LHCN-M2 (cell line): Measurements from ENCODE around the gene NUP210. TPM values are rescaled to one million over a fixed set of nuclear protein-coding genes. Genes with fewer than 3 reads are reported as not detected.

Experiments used
- DNase-seq: peaks from one replicate; pipeline ENCODE4 v3.0.0-alpha.2; 2012; ENCODE audit warnings: low read depth
- total RNA-seq: library from RNA; depleted of rRNA; stranded (reverse); fragments of >200 nt; gene quantifications from 2 replicates; pipeline ENCODE4 v1.2.3, GENCODE V29; 2014

Gene NUP210
- total RNA-seq, 1 experiment from 2014 or later: not detected

DNA sequence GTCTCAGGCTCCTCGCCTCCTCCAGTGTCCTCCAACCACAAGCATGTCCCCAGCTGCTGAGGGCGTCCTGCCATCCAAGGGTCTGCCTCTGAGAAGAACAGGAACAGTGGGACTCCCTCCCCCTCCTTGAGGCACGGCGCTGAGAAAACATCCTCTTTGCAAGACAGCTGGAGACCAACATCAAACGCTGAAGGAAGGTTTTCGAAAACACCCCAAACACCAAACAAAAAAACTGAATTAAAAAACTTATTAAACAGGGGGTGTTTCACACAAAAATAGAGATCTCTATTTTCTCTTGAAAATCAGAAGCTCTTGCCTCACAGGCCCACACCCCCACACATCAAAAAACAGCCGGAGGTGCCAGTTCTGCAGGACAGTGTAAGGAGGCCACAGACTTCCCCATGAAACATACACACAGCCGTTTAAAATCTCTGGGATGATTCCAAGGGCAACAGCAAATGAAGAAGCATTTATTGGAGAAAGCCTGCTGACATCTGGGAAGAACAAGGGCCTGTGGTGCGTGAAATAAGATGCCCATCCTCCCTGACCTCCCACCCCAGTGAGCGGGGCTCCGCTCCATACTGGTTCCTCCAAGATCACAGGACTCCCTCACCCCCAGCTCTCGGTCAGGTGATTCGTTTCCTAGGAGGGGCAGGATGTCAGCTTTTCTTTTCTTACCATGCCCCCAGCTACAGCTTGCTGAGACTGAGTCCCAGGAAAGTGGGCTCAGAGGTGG is 71.3 kb downstream of the NUP210 start:
- DNase-seq: no peak

DNA sequence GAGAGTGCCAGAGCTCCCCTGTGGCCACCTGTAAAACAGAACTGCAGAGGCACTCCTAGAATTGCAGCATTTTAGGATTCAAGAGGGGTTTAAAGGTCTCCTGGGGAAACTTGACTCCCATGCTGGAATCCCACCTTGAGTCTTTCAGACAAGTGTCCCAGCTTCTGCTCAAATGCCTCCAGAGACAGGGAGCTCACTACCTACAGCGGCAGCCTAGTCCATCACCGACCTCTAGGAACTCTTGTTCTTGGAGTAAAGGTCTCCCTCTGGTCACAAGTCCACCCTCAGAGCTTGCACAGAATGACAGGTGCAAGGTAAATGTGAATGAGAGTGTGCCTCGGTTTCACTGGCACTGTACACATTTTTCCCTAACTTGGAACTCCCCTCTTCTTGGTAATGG is 72.0 kb downstream of the NUP210 start:
- DNase-seq: no peak

DNA sequence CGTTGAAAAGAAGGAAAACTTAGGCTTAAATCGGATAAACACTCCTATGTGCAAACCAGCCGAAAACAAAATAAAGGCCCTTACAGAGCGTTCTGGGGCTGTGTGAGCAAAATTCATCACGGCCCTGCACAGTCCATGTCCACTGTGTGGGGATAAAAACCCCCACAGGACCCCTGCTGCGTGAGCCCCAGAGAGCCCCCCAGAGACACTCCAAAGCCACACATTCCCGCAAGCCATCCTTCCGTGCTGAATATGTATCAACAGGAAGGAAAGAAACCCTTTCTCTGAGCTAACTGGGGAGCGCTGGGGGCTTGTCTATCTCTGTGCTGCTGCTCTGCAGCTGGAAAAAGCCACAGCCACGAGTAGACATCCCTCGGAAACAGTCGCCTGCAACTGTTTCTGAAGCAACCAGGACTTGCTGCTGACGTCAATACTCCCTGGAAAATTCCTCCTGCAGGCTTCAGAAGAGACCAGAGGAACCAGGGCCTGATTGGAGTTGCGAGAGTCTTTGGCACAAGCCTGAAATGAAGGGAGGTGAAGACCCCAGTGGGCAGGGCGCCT is 72.7 kb downstream of the NUP210 start:
- DNase-seq: no peak

DNA sequence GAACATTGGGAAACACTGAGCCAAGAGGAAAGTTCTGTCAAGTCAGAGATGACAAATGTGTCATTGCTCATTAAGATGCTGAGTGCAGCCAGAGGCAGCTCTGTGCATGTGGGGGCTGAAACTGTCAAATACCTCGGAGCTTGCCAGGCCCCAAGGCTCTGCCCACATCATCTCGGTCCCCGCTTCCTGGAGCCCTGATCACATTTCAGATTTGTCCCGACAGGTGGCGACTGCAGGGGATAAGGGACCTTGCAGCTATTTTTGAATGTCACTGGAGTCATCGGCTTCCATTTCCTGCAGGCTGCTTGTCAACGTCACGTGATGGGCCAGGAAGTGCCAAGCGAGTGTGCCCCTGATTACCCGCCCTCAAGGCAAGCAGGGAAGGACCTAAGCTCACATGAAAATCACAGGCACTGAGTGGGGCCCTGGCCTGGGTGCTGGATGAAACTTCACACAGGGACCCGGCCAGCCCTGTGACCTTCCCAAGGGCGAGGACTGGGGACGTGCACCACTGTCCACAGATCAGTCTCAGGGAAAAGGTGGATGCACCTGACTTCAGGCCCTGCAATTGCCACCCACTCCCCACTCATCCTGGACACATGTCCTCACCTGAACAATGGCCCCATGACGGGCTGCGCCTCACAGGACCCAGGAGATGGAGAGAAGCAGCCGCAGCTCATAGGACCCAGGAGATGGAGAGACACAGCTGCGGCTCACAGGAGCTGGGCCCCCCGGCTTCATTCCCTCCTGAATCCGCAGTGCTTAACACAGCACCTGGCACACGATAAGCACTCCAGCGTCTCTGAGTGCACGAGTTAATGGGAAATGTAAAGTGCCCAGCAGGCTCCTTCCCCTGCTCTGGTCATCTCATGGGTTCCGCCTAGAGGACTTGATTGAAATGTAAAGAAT is 73.4 kb downstream of the NUP210 start:
- no peak for DNase-seq

DNA sequence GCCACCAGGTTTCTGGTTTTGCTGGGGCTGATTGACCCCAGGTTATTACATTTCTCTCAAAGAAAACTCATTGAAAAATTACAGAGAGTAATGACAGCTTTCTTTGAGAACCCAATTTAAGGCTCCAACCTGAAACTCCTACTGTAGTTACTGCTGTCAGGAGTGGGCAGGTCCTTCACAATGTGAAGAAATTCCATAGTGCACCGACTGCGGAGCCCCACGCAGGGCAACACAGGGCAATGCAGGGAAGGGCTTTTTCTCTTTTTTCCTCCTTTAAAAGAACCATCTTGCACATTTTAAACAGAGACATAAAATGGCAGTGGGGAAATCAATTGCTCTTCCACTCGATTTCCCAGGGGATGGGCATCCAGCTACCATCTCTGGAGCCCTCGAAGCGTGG is 74.3 kb downstream of the NUP210 start:
- no peak for DNase-seq

DNA sequence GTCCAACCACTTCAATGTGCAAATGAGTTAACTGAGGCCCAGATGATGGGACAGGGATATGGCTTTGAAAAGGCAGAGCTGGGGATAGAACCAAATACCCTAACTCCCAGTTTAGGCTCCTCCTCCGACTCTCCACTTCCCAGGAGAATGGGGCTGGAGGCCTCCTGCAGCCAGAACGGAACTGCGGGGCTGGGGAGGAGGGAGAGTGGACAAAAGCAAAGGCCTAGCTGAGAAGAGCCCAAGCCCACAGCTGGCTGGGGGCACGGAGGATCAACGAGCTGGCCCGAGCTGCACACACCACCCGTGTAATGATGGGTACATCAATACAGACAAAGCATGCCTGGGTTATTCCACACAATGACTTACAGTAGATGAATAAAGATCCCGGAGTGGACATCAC is 74.8 kb downstream of the NUP210 start:
- DNase-seq: no peak

DNA sequence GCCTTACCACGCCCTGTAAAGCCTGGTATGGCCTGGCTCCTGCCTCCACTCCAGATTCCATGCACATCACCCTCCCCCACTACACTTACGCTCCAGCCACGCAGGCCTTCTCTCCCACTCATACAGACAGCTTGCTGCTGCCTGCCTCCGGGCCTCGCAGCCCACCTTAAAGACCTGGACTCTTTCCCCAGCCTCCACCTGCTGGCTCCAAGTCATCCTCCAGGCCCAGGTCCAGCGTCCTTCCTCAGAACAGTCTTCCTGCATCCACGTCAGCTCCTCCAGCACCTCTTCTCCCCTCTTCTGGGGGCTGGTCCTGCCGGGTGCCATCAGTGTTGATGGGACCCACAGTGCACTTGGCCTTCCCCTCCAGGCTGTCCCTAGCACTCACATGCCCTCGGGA is 75.5 kb downstream of the NUP210 start:
- DNase-seq: no peak

DNA sequence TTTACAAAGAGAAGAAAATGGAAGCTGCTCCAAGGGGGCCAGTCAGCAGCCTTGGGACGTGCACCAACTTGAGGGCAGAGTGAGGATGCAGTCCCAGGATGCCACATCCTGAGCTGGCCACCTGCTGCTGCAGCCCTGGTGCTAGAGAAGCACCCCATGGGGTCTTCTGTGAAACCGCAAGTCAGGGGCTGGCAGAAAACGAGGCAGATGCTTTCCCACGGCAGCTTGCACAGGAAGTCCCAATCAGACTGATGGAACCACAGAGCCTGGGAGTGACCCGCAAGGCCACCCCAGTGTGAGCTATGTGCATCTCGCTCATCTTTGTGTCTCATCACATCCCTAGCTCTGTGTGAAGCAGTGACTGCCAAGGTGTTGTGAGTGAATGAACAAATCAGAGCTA is 76.5 kb downstream of the NUP210 start:
- no peak for DNase-seq

DNA sequence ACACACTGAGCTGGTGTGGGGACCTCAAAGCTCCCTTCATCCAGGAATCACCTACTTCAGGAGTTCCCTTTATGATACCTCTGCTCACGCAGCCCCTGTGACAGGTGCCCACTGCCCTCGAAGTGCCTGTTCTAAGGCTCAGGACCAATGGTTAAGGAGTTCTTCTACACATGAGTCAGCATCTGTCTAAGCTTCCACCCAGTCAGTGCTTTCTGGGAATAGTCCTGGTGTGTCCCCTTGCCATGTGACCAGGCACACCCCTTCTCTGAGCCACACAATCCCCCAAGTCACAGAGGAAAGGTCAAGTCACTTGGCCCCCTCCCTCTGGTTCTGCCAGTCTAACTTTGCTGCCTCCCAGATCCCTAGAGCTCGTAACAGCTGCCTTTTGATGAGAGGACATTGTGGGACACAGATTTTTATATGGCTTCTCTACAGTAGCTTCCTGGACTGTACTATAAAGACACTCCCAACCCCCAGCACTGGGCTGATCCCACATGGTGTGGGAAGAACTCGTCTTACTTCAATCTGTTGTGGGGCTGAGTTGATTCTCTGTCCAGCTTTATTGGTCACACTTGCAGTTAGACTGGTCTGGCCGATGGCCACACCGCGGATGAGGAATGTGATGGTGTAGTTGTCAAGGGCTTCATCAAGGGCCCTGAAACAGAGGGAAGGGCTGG is 78.8 kb downstream of the NUP210 start:
- no peak for DNase-seq

DNA sequence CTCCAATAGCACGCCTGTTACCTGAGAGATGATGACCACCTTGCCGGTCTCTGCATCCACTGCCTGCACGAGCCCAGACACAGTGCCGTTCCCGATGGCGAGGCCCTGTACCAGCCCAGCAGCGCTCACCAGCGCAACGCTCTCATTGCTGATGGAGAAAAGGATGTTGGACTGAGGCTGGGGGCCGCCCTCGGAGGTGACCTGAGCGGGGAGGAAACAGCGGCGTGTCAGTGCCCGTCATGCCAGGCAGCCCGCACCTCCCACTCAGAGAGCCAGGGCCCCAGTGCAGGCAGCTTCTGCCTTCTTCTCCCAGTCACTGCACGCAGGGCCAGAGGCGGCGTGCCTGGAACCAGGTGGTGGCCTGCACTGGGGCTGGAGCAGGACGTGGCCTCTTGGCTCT is 80.3 kb downstream of the NUP210 start:
- no peak for DNase-seq

DNA sequence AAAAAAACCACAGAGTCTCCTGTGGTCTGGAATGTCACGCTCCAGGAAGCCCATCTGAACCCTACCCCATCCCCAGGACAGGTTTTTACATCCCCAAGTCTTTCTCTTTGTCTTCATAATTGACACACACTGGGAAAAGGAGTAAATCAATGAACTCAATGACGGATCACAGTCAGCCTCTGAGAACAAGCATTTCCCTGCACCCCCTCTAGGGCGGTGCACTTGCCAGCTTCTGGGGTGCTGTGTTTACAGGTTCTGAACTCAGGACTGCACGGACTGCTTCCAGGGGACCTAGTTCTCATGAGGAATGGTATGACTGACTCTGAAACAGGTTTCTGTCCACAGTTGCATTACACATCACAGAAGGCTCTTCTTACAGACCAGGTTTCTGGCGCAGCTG is 81.1 kb downstream of the NUP210 start:
- DNase-seq: no peak

DNA sequence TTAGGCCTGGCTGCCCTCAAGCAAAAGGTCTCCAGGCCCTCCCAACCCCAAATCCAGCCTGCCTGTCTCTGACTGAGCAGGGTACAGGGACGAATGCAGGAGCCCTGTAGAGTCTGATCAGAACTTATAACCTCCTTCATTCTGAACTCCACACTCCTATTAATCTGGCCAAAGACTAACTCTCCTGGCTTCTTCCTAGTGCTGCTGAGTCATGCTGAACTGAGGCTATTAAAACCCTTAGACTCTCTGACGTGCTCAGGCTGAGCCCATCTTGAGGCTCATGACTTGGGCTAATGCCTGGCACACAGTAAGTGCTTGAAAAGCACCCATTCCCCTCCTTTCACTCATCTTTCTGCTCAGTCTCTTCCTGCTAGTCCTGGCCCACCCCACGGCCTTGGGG is 81.9 kb downstream of the NUP210 start:
- DNase-seq: no peak

DNA sequence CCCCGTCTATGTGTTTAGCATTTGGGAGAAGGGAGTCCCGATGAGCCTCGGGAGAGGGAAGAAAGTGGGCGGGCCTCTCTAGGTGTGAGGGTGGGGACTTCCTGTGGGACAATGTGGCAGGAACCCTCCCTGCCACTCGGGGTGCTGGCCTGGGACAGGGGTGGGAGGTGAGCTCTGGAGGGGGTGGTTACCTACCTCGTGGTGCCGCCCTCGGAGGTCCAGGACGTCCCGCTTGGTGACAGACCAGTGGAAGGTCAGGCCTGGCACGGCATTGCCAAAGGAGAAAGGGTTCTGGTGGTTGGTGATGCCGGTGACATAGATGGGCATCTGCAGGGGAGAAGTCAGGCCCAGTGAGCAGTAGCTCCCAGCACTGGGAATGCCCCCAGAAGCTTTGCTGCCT is 83.5 kb downstream of the NUP210 start:
- DNase-seq: no peak

DNA sequence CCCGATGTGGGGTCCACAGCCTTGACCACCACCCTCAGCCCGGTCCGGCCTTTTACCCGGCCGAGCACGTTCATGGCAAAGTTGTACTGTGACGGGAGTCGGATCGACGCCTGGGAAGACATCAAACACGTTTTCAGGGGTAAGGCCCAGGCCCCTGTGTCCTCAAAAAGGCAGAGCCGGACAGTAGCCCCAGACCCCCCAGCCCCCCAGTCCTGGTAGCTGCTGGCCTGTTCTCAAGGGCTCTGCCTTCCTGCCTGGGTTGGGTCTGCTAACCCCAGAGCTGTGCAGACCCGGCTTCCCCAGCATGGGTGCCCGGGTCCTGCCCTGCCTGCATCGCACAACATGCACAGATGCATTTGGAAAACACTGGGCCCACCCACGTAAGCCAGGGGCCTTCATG is 84.6 kb downstream of the NUP210 start:
- no peak for DNase-seq

DNA sequence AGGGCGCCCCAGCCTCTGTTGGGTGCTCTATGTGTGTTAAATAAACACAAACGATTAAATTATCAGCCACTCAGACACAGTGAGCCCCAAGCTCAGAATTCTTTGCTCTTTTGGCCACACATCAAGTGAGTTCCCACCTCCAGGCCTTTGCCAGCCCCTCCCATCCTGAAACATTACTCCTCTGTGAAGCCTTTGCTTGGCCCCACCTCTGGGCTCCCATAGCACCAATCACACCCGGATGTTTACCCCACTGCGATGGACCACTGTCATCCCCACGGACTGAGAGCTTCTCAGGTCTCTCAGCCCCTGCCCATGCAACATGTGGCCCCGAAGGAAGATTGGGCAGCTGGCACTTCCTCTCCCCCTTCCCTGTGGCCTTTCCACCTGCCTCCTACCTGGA is 85.1 kb downstream of the NUP210 start:
- no peak for DNase-seq

DNA sequence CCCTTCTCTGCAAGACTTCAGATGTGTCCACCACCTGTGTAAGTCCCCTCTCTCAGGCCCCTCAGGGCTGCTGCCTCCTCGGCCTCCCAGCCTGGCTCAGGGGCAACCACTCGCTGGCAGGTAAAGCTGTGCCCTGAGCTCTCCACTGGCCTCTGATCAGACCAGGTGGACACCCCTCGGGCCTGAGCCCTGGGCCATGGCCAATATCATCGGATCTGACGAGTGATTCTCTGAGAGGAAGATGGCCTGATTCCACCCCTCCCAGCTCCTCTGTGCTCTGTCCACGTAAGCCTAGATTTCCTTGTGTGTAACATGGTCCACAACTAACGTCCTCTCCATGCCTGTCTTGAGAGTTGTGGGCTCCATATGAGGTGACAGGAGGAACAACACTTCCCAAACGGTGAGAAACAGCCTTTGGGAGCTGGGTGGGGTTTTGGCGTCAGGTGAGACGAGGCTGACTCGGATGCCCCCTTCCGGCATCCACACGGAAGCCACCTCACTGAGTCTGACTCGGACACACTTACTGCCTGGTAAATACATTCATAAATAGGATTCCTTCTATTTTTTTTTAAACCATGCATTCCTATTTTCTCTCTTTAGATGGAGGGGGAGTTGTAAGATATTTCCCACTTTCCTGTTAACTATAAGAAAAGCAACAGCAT is 86.8 kb downstream of the NUP210 start:
- no peak for DNase-seq

DNA sequence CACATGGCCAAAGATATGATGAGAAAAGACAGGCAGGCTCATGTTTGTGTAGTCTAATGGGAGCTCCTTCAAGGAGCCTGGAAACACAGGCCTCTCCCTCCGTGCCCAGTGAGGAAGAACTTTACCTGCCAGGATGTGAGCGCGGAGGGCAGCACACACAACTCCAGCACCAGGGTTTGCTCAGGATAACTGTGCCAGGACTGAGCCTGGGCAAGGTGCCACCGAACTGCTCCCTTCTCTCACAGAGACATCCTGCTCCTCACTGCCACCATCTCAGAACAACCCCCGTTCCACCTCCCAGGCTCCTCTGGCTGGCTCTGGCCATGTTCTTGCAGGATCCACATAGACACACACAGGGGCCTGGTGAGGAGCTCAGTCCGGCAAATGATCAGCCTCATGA is 87.4 kb downstream of the NUP210 start:
- no peak for DNase-seq

DNA sequence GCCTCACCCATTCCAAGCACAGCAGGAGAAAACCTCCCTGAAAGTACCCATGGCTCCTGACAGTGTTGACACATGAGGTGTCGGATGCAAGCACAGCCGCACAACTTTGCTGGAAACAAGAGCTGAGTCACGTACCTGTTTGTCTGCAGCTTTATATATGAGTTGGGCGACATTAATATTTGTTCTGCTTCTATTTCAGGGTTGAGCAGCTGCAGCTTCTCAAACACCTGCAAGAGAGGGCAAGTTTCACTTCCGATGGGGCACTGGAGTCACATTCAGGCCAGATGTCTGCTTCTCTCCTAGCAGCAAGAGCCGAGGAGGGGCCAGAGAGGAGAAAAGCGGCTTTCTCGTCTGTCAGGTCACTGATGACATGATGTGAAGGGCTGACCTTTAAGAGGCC is 88.0 kb downstream of the NUP210 start:
- no peak for DNase-seq

DNA sequence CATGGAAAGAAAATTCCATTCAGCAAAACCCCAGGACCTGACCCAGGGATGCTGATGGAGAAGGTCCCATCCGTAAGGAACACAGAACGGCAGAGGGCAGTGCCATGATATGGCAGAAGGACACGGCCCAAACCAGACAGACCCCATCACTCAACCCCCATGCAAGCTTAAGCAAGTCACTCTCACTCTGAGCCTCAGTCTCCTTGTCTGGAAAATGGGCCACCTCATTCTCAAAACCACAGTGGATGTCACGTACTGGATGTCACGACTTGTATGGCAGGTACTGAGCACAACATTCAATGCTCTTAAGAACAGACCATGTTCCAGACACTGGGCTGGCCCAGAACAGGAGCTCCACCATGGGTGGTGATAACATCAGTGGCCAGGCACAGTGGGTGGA is 90.4 kb downstream of the NUP210 start:
- DNase-seq: no peak

DNA sequence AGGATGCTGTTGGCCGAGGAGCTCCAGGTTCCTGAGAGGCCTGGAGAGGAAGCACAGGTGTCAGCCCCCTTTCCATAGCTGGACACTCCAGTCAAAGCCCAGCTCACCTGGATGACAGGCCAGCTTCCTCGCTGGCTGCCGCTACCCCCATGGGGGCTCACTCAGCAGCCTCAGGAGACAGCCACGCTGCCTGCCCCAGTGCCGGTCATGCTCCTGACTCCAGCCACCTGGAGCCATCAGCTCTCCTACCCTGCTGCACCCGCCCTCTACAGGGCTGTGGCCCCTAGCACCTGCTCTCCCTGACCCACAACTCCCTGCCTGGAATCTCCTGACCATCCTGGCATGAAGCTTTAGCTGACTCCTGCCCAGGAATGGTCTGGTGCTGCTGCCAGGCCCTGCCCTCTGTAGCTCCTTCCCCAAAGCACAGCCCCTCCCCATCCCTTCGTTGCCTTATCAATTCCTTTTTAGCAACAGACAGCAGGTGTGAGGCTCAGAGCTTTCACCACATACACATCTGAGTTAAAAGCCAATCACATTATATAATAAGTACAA is 94.2 kb downstream of the NUP210 start:
- DNase-seq: no peak

DNA sequence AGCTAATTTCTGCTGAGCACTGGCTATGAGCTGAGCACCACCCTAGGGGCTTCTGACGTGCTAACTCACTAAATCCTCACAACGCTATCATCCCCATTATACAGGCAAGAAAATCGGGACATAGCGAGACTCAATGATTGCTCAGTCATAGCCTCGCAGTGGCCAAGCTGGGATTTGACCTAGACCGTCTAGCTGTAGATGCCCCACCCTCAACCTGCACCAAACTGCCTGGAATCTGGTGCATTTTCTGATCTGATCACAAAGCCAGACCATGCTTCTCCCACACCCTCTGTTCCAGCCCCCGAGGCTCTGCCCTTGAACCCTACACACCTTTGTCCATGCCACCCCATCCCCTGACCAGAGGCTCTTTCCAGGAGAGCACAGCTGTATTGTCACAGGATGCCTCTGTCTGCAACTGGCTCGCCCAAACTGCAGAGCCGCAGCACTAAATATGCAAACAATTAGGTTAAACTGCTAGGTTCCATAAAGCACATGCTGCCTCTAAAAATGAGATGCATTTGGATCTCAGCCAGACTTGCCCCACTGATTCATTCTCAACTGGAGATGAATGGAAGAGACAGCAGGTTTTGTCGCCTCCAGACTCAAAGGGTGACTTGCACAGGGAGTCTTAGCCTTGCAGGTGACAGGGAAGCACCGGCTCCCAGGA is 95.2 kb downstream of the NUP210 start:
- no peak for DNase-seq
